ENCODE data around the gene SYNPR. TPM values are rescaled to one million over a fixed set of nuclear protein-coding genes. Genes with fewer than 3 reads are reported as not detected.

SYNPR gene
- total RNA-seq, 4 donors from 2014 or later = 1.7 TPM; not detected in 3

- TF ChIP-seq POLR2A (IDR thresholded peaks at IDR 0.05) = no peak
- TF ChIP-seq, protein P1, sequence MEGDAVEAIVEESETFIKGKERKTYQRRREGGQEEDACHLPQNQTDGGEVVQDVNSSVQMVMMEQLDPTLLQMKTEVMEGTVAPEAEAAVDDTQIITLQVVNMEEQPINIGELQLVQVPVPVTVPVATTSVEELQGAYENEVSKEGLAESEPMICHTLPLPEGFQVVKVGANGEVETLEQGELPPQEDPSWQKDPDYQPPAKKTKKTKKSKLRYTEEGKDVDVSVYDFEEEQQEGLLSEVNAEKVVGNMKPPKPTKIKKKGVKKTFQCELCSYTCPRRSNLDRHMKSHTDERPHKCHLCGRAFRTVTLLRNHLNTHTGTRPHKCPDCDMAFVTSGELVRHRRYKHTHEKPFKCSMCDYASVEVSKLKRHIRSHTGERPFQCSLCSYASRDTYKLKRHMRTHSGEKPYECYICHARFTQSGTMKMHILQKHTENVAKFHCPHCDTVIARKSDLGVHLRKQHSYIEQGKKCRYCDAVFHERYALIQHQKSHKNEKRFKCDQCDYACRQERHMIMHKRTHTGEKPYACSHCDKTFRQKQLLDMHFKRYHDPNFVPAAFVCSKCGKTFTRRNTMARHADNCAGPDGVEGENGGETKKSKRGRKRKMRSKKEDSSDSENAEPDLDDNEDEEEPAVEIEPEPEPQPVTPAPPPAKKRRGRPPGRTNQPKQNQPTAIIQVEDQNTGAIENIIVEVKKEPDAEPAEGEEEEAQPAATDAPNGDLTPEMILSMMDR (IDR thresholded peaks at IDR 0.05) = no peak
- H3K4me3 ChIP-seq = no peak overlapping the region
- H3K9me3 ChIP-seq = no peaks in the 10 kb centered on the region
- H3K4me1 ChIP-seq = no peaks in the 10 kb centered on the region
- H3K36me3 ChIP-seq = no peaks in the 10 kb centered on the region
- intact Hi-C loops (cut with DNase I; ENCODE audit: low total_unique reads) = no loop called here
- H3K27ac ChIP-seq = no peak overlapping the region
- no peak for DNase-seq
- H3K27me3 ChIP-seq = no peaks in the 10 kb centered on the region
Measured at GRCh38 chr3:63661242-63661641, 383.1 kb downstream of the SYNPR start.

GRCh38 chr3:63662011-63662410 lies 383.9 kb downstream of the SYNPR start:
- Histone ChIP-seq H3K4me1 (no peaks in the 10 kb centered on the region), H3K27ac (no peak overlapping the region), H3K9me3 (no peaks in the 10 kb centered on the region), H3K4me3 (no peak overlapping the region), H3K27me3 (no peaks in the 10 kb centered on the region), H3K36me3 (no peaks in the 10 kb centered on the region)
- no peak for TF ChIP-seq POLR2A (IDR thresholded peaks at IDR 0.05)
- TF ChIP-seq, protein P1 (IDR thresholded peaks at IDR 0.05) = no peak
- intact Hi-C loops (cut with DNase I; ENCODE audit: low total_unique reads) = no loop called here
- no peak for DNase-seq

GRCh38 chr3:63662500-63662899 lies 384.4 kb downstream of the SYNPR start:
- H3K4me3 ChIP-seq = no peak overlapping the region
- intact Hi-C loops (cut with DNase I; ENCODE audit: low total_unique reads) = no loop called here
- H3K9me3 ChIP-seq = no peaks in the 10 kb centered on the region
- no peak for TF ChIP-seq POLR2A (IDR thresholded peaks at IDR 0.05)
- TF ChIP-seq, protein P1 (IDR thresholded peaks at IDR 0.05) = no peak
- no peaks in the 10 kb centered on the region for H3K4me1 ChIP-seq
- H3K27ac ChIP-seq = no peak overlapping the region
- DNase-seq = no peak
- no peaks in the 10 kb centered on the region for H3K36me3 ChIP-seq
- H3K27me3 ChIP-seq = no peaks in the 10 kb centered on the region

Small RNA genes within 50 kb of the gene (small RNA-seq; reads per million reads assigned to genes)
- not detected for gene RNA5SP134
